SK-N-SH (cell line): ENCODE data around the gene ISL2. TPM values are rescaled to one million over a fixed set of nuclear protein-coding genes. Genes with fewer than 3 reads are reported as not detected.
A peak's percentile ranks its signal among the peaks of the same experiment; 100 is the strongest.

Source experiments
- CTCF ChIA-PET: fragments of 300-600, 350-600 bp; formaldehyde crosslinking; extraction: SDS; loops from one replicate; lab custom pipeline; 2021; lab: Yijun Ruan, JAX
- POLR2A ChIA-PET: fragments of 350-600 bp; sonication (Branson Sonifier 250); formaldehyde crosslinking; extraction: SDS; loops from one replicate; lab custom pipeline; 2020; ENCODE audit warnings: antibody characterized with exemption, inconsistent platforms; lab: Yijun Ruan, JAX
- DNase-seq: peaks from one replicate; pipeline ENCODE4 v3.0.0; 2012
- H2AFZ ChIP-seq: fragments of 200-600 bp; sonication (generic); 2 replicates; pipeline ENCODE4 v1.8.1; 2016; ENCODE audit warnings: antibody characterized with exemption, mild to moderate bottlenecking, low read depth
- H3F3A ChIP-seq: fragments of 200-600 bp; sonication (generic); replicated peaks from 2 replicates; pipeline ENCODE3; 2016; ENCODE audit warnings: antibody characterized with exemption, mild to moderate bottlenecking; ENCODE audit not compliant: insufficient read depth
- H3K27ac ChIP-seq, 2 experiments: fragments of 200-500 bp in 1 of 2; fragments of 200-600 bp in 1 of 2; sonication (Bioruptor generic) in 1 of 2; sonication (generic), shearing (Covaris generic) in 1 of 2; 2 replicates each; pipeline versions ENCODE4 v1.5.1 to v1.6.1; 2014 to 2016; ENCODE audit warnings: low read depth in 2 of 2, inconsistent platforms in 1 of 2, low read length in 1 of 2, mild to moderate bottlenecking in 1 of 2, mixed read lengths in 1 of 2
- H3K27me3 ChIP-seq: fragments of 200-600 bp; sonication (generic), shearing (Covaris generic); 2 replicates; pipeline ENCODE4 v1.6.1; 2016; ENCODE audit warnings: mixed run types; ENCODE audit not compliant: insufficient read depth
- H3K36me3 ChIP-seq, 2 experiments: fragments of 200-500 bp in 1 of 2; fragments of 200-600 bp in 1 of 2; sonication (Bioruptor generic) in 1 of 2; sonication (generic) in 1 of 2; replicated peaks in 1 of 2; 2 replicates each; pipeline versions ENCODE3 to v1.5.1; 2014 to 2016; ENCODE audit warnings: low read length in 1 of 2, mild to moderate bottlenecking in 1 of 2; ENCODE audit not compliant: insufficient read depth in 2 of 2, control insufficient read depth in 1 of 2
- H3K4me1 ChIP-seq, 2 experiments: fragments of 200-500 bp in 1 of 2; fragments of 200-600 bp in 1 of 2; sonication (Bioruptor generic) in 1 of 2; sonication (generic), shearing (Covaris generic) in 1 of 2; 2 replicates each; pipeline versions ENCODE4 v1.5.1 to v1.6.1; 2014 to 2016; ENCODE audit warnings: low read depth in 1 of 2, low read length in 1 of 2, mixed run types in 1 of 2; ENCODE audit not compliant: insufficient read depth in 2 of 2, control insufficient read depth in 1 of 2
- H3K4me2 ChIP-seq: fragments of 200-600 bp; sonication (generic), shearing (Covaris generic); 2 replicates; pipeline ENCODE4 v1.6.1; 2017; ENCODE audit warnings: mixed run types
- H3K4me3 ChIP-seq, 2 experiments: fragments of 200-500 bp in 1 of 2; fragments of 200-600 bp in 1 of 2; sonication (Bioruptor generic) in 1 of 2; sonication (generic), shearing (Covaris generic) in 1 of 2; 2 replicates each; pipeline versions ENCODE4 v1.5.1 to v1.8.1; 2014 to 2016; ENCODE audit warnings: low read depth in 2 of 2, inconsistent platforms in 1 of 2, low read length in 1 of 2, mild to moderate bottlenecking in 1 of 2, mixed read lengths in 1 of 2, moderate library complexity in 1 of 2
- H3K79me2 ChIP-seq: fragments of 200-600 bp; sonication (generic); 2 replicates; pipeline ENCODE4 v1.8.1; 2017; ENCODE audit warnings: mild to moderate bottlenecking; ENCODE audit not compliant: insufficient read depth
- H3K9ac ChIP-seq: fragments of 200-600 bp; sonication (generic); 2 replicates; pipeline ENCODE4 v1.6.1; 2017; ENCODE audit warnings: mixed run types
- H3K9me2 ChIP-seq: fragments of 200-600 bp; sonication (generic); 2 replicates; pipeline ENCODE4 v1.6.1; 2017; ENCODE audit warnings: mixed run types
- H3K9me3 ChIP-seq: fragments of 200-600 bp; sonication (generic); 2 replicates; pipeline ENCODE4 v1.6.1; 2017; ENCODE audit warnings: mixed run types, mild to moderate bottlenecking, moderate library complexity
- H4K20me1 ChIP-seq: fragments of 200-600 bp; sonication (generic); 2 replicates; pipeline ENCODE4 v1.6.1; 2017; ENCODE audit warnings: mild to moderate bottlenecking, mixed run types; ENCODE audit not compliant: insufficient read depth
- CHD2 ChIP-seq: fragments of 150-350 bp; IDR thresholded peaks from 2 replicates; pipeline ENCODE4 v1.6.1; 2018; ENCODE audit warnings: low read length; ENCODE audit not compliant: partially characterized antibody
- EZH2phosphoT487 ChIP-seq: fragments of 200-600 bp; sonication (generic); IDR thresholded peaks from 2 replicates; pipeline ENCODE4 v1.6.1; 2017; ENCODE audit warnings: low read depth, mixed run types, mild to moderate bottlenecking, antibody characterized with exemption, moderate library complexity, borderline replicate concordance
- FOSL2 ChIP-seq: IDR thresholded peaks from 2 replicates; pipeline ENCODE4 v1.4.0; 2012; ENCODE audit warnings: low read depth, mild to moderate bottlenecking, moderate library complexity, borderline replicate concordance
- FOXJ3 ChIP-seq: sonication (generic); formaldehyde crosslinking; IDR thresholded peaks from 2 replicates; pipeline ENCODE4 v1.5.1; 2020; ENCODE audit warnings: mild to moderate bottlenecking, missing genetic modification reagents
- GATA2 ChIP-seq: sonication (generic); formaldehyde crosslinking; IDR thresholded peaks from 2 replicates; pipeline ENCODE4 v1.5.0; 2020; ENCODE audit warnings: mild to moderate bottlenecking, missing genetic modification reagents
- JUND ChIP-seq: IDR thresholded peaks from 2 replicates; pipeline ENCODE4 v1.4.0; 2012
- MEF2A ChIP-seq: IDR thresholded peaks from 2 replicates; pipeline ENCODE4 v1.4.0; 2012; ENCODE audit warnings: low read depth, borderline replicate concordance
- MXI1 ChIP-seq: IDR thresholded peaks from 2 replicates; pipeline ENCODE4 v1.6.1; 2012; ENCODE audit warnings: mild to moderate bottlenecking, low read depth, low read length, improper control_type of control experiment
- RAD21 ChIP-seq: IDR thresholded peaks from 2 replicates; pipeline ENCODE4 v1.6.1; 2012; ENCODE audit warnings: mild to moderate bottlenecking, low read length
- RCOR1 ChIP-seq: fragments of 150-350 bp; IDR thresholded peaks from 2 replicates; pipeline ENCODE4 v1.6.1; 2017; ENCODE audit warnings: antibody characterized with exemption, low read length
- RFX5 ChIP-seq: IDR thresholded peaks from 2 replicates; pipeline ENCODE4 v1.6.1; 2012; ENCODE audit warnings: mild to moderate bottlenecking, improper control_type of control experiment, low read length
- RXRA ChIP-seq: IDR thresholded peaks from 2 replicates; pipeline ENCODE4 v1.4.0; 2012; ENCODE audit warnings: low read depth, mild to moderate bottlenecking, borderline replicate concordance
- SIN3A ChIP-seq: IDR thresholded peaks from 2 replicates; pipeline ENCODE4 v1.6.1; 2012; ENCODE audit warnings: low read depth, mild to moderate bottlenecking, low read length, moderate library complexity, borderline replicate concordance
- SMC3 ChIP-seq: IDR thresholded peaks from 2 replicates; pipeline ENCODE4 v1.6.1; 2012; ENCODE audit warnings: low read depth, low read length, improper control_type of control experiment
- TAF1 ChIP-seq: IDR thresholded peaks from 2 replicates; pipeline ENCODE4 v1.6.1; 2012; ENCODE audit warnings: low read depth, mild to moderate bottlenecking, low read length, moderate library complexity, borderline replicate concordance
- TCF12 ChIP-seq: IDR thresholded peaks from 2 replicates; pipeline ENCODE4 v1.4.0; 2012
- WGBS: methylation state at CpG from one replicate; pipeline ENCODE4 v1.1.6; 2017; ENCODE audit warnings: low lambda C conversion rate; 5-methylcytosine and 5-hydroxymethylcytosine counted together
- polyA plus RNA-seq, 3 experiments: library from polyadenylated mRNA; depleted of rRNA; stranded (reverse); fragments of >200 nt; gene quantifications; 2 replicates each; pipeline ENCODE4 v1.2.3, GENCODE V29; 2012
- TF ChIP-seq, protein P1 (sequence below): IDR thresholded peaks from 2 replicates; pipeline ENCODE4 v1.4.0; 2012; ENCODE audit warnings: low read depth, borderline replicate concordance
- TF ChIP-seq, protein P2 (sequence below): IDR thresholded peaks from 2 replicates; pipeline ENCODE4; 2012
- TF ChIP-seq, protein P3 (sequence below): fragments of 200-600 bp; sonication (generic); IDR thresholded peaks from 2 replicates; pipeline ENCODE4 v1.6.1; 2017; ENCODE audit warnings: antibody characterized with exemption, mild to moderate bottlenecking, moderate library complexity
- TF ChIP-seq, protein P4 (sequence below): IDR thresholded peaks from 2 replicates; pipeline ENCODE4 v1.4.0; 2012; ENCODE audit warnings: low read depth, borderline replicate concordance

ISL2 gene
- polyA plus RNA-seq, 1 of the 3 experiments (the other 2 are of a cell fraction) = 6.0 TPM

DNA sequence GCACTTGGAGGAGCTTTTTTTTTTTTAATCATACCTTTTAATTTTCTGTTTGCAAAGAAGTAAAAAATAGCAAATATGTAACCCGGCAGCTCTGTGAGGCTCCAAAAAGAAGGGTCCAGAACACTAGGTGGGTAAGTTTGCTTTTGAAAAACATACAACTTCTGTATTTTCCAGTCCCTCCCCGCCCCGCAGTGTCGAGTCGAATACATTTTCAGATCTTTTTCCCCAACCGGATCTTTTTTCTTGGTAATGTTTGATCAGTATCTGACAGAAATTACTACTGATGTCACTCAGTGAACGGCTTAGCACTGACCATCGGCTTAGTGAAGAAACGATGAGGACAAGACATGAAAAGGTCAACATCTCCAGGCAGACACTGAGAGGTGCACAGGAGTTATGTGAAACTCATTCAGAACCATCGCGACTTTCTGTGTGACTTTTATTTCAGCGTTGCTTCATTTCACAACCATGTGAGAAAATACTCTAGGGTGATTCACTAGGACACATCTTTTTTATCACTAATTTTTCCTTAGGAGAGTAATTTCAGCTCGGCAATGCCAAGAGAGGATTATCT lies 11.0 kb downstream of the ISL2 start:
- Histone ChIP-seq H3K27me3 (no peaks in the 10 kb centered on the region), H3K9ac (no peak overlapping the region), H3K79me2 (no peaks in the 10 kb centered on the region), H4K20me1 (no peaks in the 10 kb centered on the region), H3K36me3 (peaks cover 10 to 19% of the 10 kb centered on the region in 2 experiments), H3K4me1 (peaks cover 0 to 5% of the 10 kb centered on the region in 2 experiments; a peak in 2 of 4 replicates), H3K9me2 (no peaks in the 10 kb centered on the region), H3K9me3 (no peaks in the 10 kb centered on the region), H3K27ac (no peak overlapping the region), H3K4me2 (no peak overlapping the region), H3F3A (no peaks in the 10 kb centered on the region), H3K4me3 (no peak overlapping the region), H2AFZ (no peak overlapping the region)
- no peak for DNase-seq
- TF ChIP-seq RCOR1 = no peak
- no peak for TF ChIP-seq RAD21
- TF ChIP-seq MEF2A = no peak
- ChIA-PET CTCF (no interaction called here), POLR2A (no interaction called here)
- 97% methylated on average over 13 of the region's 13 CpGs for WGBS

DNA sequence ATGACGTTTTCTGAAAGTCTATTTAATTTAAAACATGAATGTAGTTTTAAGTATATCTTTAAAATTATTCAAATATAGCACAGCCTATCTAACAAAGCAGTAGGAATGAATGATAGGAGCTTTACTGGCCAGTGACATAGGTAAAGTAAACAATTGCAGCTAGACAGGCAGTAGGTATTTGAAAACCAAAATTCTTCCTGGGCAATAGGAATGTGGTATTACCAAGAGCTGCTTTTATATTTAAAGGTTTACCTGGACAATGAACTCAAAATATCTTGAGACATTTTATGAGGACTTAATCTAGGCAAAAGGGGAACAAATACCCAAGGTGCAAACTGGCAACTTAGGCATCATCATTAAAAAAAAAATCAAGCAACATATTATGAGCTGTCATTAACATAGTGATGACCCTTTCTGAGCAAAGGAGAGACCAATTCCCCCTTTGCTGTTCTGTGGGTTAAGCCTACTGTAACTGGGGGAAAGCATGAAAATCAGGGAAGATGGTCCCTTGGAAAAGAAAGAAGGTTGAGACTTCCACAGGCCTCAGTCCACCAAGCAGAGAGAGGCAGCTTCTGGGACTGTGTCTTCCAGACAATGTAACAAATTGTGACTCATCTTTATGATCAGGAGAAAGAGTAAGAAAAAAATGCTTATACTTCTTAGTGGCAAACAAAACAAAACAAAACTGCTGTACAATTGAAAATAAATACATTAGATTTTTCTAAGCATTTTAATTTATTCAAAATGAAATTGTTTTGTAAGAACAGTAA lies 12.9 kb downstream of the ISL2 start:
- CTCF ChIA-PET = interaction anchor here (0.7 kb wide), 1 partner anchor 205 kb away, joined by 4 read pairs; no protein-coding TSS in a partner anchor

More for the DNA sequence above, 12.9 kb downstream of the ISL2 start:
- H3K9ac ChIP-seq = no peak overlapping the region
- no peak overlapping the region for H3K4me3 ChIP-seq
- no peak for DNase-seq
- peaks cover 10 to 16% of the 10 kb centered on the region in 2 experiments for H3K36me3 ChIP-seq
- H3K4me2 ChIP-seq = no peak overlapping the region
- H3K9me2 ChIP-seq = no peaks in the 10 kb centered on the region
- H3K4me1 ChIP-seq = no peaks in the 10 kb centered on the region
- 90% methylated on average over 1 of the region's 1 CpG for WGBS
- no peaks in the 10 kb centered on the region for H3K27me3 ChIP-seq
- no peak for TF ChIP-seq SIN3A
- TF ChIP-seq RXRA = no peak
- no peak for TF ChIP-seq MXI1
- TF ChIP-seq, protein P1, sequence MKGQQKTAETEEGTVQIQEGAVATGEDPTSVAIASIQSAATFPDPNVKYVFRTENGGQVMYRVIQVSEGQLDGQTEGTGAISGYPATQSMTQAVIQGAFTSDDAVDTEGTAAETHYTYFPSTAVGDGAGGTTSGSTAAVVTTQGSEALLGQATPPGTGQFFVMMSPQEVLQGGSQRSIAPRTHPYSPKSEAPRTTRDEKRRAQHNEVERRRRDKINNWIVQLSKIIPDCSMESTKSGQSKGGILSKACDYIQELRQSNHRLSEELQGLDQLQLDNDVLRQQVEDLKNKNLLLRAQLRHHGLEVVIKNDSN = no peak
- no peak for TF ChIP-seq TCF12
- TF ChIP-seq, protein P2, sequence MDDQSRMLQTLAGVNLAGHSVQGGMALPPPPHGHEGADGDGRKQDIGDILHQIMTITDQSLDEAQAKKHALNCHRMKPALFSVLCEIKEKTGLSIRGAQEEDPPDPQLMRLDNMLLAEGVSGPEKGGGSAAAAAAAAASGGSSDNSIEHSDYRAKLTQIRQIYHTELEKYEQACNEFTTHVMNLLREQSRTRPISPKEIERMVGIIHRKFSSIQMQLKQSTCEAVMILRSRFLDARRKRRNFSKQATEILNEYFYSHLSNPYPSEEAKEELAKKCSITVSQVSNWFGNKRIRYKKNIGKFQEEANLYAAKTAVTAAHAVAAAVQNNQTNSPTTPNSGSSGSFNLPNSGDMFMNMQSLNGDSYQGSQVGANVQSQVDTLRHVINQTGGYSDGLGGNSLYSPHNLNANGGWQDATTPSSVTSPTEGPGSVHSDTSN = no peak
- no peak for TF ChIP-seq CHD2
- no peak for TF ChIP-seq TAF1
- TF ChIP-seq SMC3 = no peak
- TF ChIP-seq RCOR1 = no peak
- TF ChIP-seq EZH2phosphoT487 = no peak
- no peak for TF ChIP-seq RAD21
- TF ChIP-seq MEF2A = no peak
- TF ChIP-seq, protein P3, sequence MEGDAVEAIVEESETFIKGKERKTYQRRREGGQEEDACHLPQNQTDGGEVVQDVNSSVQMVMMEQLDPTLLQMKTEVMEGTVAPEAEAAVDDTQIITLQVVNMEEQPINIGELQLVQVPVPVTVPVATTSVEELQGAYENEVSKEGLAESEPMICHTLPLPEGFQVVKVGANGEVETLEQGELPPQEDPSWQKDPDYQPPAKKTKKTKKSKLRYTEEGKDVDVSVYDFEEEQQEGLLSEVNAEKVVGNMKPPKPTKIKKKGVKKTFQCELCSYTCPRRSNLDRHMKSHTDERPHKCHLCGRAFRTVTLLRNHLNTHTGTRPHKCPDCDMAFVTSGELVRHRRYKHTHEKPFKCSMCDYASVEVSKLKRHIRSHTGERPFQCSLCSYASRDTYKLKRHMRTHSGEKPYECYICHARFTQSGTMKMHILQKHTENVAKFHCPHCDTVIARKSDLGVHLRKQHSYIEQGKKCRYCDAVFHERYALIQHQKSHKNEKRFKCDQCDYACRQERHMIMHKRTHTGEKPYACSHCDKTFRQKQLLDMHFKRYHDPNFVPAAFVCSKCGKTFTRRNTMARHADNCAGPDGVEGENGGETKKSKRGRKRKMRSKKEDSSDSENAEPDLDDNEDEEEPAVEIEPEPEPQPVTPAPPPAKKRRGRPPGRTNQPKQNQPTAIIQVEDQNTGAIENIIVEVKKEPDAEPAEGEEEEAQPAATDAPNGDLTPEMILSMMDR = no peak
- TF ChIP-seq FOSL2 = no peak
- TF ChIP-seq, protein P4, sequence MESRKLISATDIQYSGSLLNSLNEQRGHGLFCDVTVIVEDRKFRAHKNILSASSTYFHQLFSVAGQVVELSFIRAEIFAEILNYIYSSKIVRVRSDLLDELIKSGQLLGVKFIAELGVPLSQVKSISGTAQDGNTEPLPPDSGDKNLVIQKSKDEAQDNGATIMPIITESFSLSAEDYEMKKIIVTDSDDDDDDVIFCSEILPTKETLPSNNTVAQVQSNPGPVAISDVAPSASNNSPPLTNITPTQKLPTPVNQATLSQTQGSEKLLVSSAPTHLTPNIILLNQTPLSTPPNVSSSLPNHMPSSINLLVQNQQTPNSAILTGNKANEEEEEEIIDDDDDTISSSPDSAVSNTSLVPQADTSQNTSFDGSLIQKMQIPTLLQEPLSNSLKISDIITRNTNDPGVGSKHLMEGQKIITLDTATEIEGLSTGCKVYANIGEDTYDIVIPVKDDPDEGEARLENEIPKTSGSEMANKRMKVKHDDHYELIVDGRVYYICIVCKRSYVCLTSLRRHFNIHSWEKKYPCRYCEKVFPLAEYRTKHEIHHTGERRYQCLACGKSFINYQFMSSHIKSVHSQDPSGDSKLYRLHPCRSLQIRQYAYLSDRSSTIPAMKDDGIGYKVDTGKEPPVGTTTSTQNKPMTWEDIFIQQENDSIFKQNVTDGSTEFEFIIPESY = no peak
- TF ChIP-seq FOXJ3 (CRISPR knock-in tag) = no peak
- no peak for TF ChIP-seq GATA2 (CRISPR knock-in tag)
- TF ChIP-seq JUND = no peak
- TF ChIP-seq RFX5 = no peak
- peak overlapping the region in 1 of 2 experiments; percentile 18; a peak in 1 of 4 replicates for H3K27ac ChIP-seq
- no peaks in the 10 kb centered on the region for H3F3A ChIP-seq
- no peak overlapping the region for H2AFZ ChIP-seq
- no peaks in the 10 kb centered on the region for H3K9me3 ChIP-seq
- no peaks in the 10 kb centered on the region for H4K20me1 ChIP-seq
- POLR2A ChIA-PET = no interaction called here
- no peaks in the 10 kb centered on the region for H3K79me2 ChIP-seq
